Kidney (tissue), 14 donors: Measurements from ENCODE around the gene SYT7. TPM values are rescaled to one million over a fixed set of nuclear protein-coding genes. Genes with fewer than 3 reads are reported as not detected.

Experiments used
- DNase-seq, 5 donors: peaks; one replicate each; pipeline ENCODE4 v3.0.0-alpha.2; 2013 to 2020
- FAIRE-seq: peaks from 2 replicates; lab custom pipeline; 2012; peaks lifted over from hg19 to GRCh38; lab: Jason Lieb, UNC
- H3K27ac ChIP-seq, 2 donors: one replicate each; pipeline ENCODE4 v1.7.0; 2013; ENCODE audit warnings: low read depth in 2 of 2, low read length in 2 of 2, inconsistent platforms in 1 of 2
- H3K27me3 ChIP-seq: one replicate; pipeline ENCODE4 v1.7.1; 2013; ENCODE audit warnings: low read length, inconsistent platforms; ENCODE audit not compliant: control insufficient read depth, insufficient read depth
- H3K36me3 ChIP-seq, 3 donors: one replicate each; pipeline versions ENCODE4 v1.7.0 to v1.7.1; 2013; ENCODE audit warnings: low read length in 3 of 3, control low read depth in 1 of 3, inconsistent platforms in 1 of 3; ENCODE audit not compliant: insufficient read depth in 3 of 3, control insufficient read depth in 2 of 3
- H3K4me1 ChIP-seq, 3 donors: one replicate each; pipeline versions ENCODE4 v1.7.0 to v1.7.1; 2013; ENCODE audit warnings: low read length in 3 of 3, inconsistent platforms in 1 of 3, low read depth in 1 of 3; ENCODE audit not compliant: control insufficient read depth in 2 of 3, insufficient read depth in 2 of 3
- H3K4me3 ChIP-seq, 3 donors: one replicate each; pipeline versions ENCODE4 v1.7.0 to v1.8.1; 2013; ENCODE audit warnings: low read length in 3 of 3, control low read depth in 1 of 3, inconsistent platforms in 1 of 3
- H3K9ac ChIP-seq, 3 donors: one replicate each; pipeline versions ENCODE4 v1.7.0 to v1.7.1; 2013; ENCODE audit warnings: low read length in 3 of 3, control low read depth in 1 of 3, inconsistent platforms in 1 of 3
- H3K9me3 ChIP-seq, 3 donors: one replicate each; pipeline versions ENCODE4 v1.7.0 to v1.7.1; 2013; ENCODE audit warnings: low read length in 3 of 3, control low read depth in 1 of 3, inconsistent platforms in 1 of 3; ENCODE audit not compliant: control insufficient read depth in 2 of 3, insufficient read depth in 1 of 3
- CTCF ChIP-seq: IDR thresholded peaks from 3 replicates; pipeline ENCODE4 v1.5.1; 2012; ENCODE audit warnings: mild to moderate bottlenecking, moderate library complexity, borderline replicate concordance; ENCODE audit not compliant: insufficient read depth; ENCODE audit errors: extremely low read depth
- intact Hi-C: fragments of 100-400 bp; cut with DNase I; formaldehyde crosslinking; loops from one replicate; pipeline ENCODE4 v1.11.1; 2022
- polyA plus RNA-seq: library from polyadenylated mRNA; stranded (reverse); fragments of 350-450 nt; fragmentation: Illumina TruSeq; extraction: RNeasy Lipid Tissue Mini Kit (QIAGEN cat#74804); gene quantifications from one replicate; pipeline ENCODE4 v1.2.3, GENCODE V29; 2014; ENCODE audit warnings: low read depth, low replicate concordance; ENCODE audit not compliant: insufficient read depth
- total RNA-seq: library from RNA; stranded (reverse); fragmentation: NEBNext Ultra II Directional; extraction: Animal tissue kit (Norgen Biotek cat#: 25700); gene quantifications from one replicate; pipeline ENCODE4 v1.2.1, GENCODE V29; 2021
- donor health status: control.
- donor health status: control.
- donor health status: control.
- donor health status: control.
- donor health status: control.
- donor health status: DM: yes; HTN: yes; CAD: no.
- donor health status: Normal renal cell carcinoma (clear cell type).

The SYT7 gene
- total and polyA plus RNA-seq, 2 donors from 2014 or later: 5.7 to 6.7 TPM

DNA sequence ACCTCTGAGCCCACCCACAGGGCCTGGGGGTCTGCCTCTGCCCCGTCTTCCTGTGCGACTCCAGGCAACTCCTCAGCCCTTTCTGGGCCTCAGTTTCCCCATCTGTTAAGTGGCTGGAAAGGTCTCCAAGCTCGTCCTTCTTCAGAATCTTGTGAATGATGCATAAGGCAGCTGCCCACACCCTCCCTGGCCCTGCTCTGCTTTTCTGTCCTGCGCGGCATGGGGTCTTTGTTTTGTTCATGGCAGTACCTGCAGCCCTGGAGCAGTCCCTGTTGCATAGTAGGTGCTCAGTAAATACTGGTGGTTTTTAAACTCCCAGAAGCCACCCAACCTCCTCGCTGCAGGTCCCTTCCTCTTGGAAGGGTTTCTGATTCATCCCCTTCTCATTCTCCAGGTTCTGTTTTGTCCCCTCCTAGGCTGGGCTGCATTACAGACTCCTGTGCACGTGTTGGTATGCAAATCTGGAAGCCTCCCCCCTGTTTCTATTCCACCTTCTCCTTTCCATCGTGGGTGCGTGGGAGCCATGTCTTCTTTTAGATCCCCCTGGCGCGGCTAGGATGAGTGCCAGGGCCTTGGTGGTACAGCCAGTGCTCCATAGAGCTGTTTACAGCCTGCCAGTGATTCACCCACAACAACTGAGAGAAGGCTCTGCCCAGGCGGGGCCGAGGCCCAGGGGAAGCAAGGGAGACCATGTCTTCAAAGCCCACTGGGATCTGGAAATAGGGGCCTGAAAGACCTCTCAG, 19.3 kb upstream of the SYT7 start:
- intact Hi-C loops: no loop called here
- Histone ChIP-seq H3K9ac (no peak overlapping the region), H3K36me3 (no peaks in the 10 kb centered on the region), H3K27ac (no peak overlapping the region), H3K4me3 (no peak overlapping the region), H3K4me1 (peaks cover 0 to 12% (median 0%) of the 10 kb centered on the region in 3 donors), H3K27me3 (no peaks in the 10 kb centered on the region), H3K9me3 (no peaks in the 10 kb centered on the region)
- FAIRE-seq (no peak), DNase-seq (no peak)
- no peak for TF ChIP-seq CTCF

GRCh38 chr11:61598886-61599868, 18.3 kb upstream of the SYT7 start:
- peak in 2 of 5 donors; percentile 35 to 66 for DNase-seq
- Histone ChIP-seq H3K27me3 (no peaks in the 10 kb centered on the region), H3K4me1 (peaks cover 0 to 12% (median 0%) of the 10 kb centered on the region in 3 donors), H3K9ac (no peak overlapping the region), H3K4me3 (no peak overlapping the region), H3K27ac (no peak overlapping the region), H3K36me3 (no peaks in the 10 kb centered on the region), H3K9me3 (no peaks in the 10 kb centered on the region)
- intact Hi-C loops: no loop called here
- TF ChIP-seq CTCF: no peak
- FAIRE-seq: no peak

DNA sequence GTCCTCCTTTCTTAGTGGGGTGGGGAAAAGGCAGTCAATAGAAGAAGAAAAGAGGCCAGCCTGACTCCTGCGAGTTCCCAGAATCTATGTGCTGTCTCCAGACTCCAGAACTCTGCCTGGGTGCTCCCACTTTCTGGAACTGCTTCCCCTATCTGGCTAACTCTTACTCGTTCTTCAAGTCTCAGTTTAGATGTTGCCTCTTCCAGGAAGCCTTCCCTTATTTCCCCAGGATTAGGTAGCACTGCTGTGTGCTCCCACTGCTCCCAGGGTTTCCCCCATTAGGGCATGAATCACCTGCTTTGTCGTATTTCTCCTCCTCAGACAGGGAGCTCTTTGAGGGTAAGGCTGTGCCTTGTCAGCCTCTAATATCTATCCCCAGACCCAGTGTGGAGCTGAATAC, 17.5 kb upstream of the SYT7 start:
- H3K9me3 ChIP-seq: no peaks in the 10 kb centered on the region
- FAIRE-seq (no peak), DNase-seq (no peak)
- H3K36me3 ChIP-seq: no peaks in the 10 kb centered on the region
- no peak overlapping the region for H3K9ac ChIP-seq
- peaks cover 0 to 9% (median 0%) of the 10 kb centered on the region in 3 donors for H3K4me1 ChIP-seq
- no peak for TF ChIP-seq CTCF
- intact Hi-C loops: no loop called here
- H3K27ac ChIP-seq: no peak overlapping the region
- no peaks in the 10 kb centered on the region for H3K27me3 ChIP-seq
- no peak overlapping the region for H3K4me3 ChIP-seq
